T follicular helper cell (primary cell): ENCODE results near the gene TUBB4A.

ENCODE experiments used
- DNase-seq: peaks from one replicate; pipeline ENCODE4 v3.0.0-alpha.2; 2020; ENCODE audit warnings: low read depth

Gene TUBB4A

GRCh38 chr19:6470173-6470572, 31.9 kb downstream of the TUBB4A start:
- no peak for DNase-seq

- no peak for DNase-seq
These were observed 34.7 kb downstream of the TUBB4A start for GRCh38 chr19:6467384-6467783.

DNA sequence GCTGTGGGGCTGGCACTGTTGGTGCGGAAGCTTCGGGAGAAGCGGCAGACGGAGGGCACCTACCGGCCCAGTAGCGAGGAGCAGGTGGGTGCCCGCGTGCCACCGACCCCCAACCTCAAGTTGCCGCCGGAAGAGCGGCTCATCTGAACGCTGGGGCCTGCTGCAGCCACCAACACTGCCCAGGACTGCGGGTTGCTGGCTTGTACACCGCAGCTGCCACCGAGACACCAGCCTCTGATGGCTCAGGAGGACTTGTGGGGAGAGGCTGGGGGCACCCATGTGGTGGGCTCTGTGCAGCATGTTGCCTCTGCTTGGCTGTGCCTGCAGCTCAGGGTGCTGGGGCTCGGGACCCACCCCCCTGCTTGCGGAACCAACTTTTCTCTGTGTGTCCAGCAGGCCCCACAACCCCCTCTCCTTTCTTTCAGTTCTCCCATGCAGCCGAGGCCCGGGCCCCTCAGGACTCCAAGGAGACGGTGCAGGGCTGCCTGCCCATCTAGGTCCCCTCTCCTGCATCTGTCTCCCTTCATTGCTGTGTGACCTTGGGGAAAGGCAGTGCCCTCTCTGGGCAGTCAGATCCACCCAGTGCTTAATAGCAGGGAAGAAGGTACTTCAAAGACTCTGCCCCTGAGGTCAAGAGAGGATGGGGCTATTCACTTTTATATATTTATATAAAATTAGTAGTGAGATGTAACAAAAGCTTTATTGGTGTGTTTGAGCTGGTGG, 35.4 kb downstream of the TUBB4A start:
- no peak for DNase-seq

GRCh38 chr19:6465663-6466062, 36.4 kb downstream of the TUBB4A start:
- DNase-seq: no peak

- DNase-seq: no peak
These were observed 37.1 kb downstream of the TUBB4A start for GRCh38 chr19:6465006-6465405.

- peak; percentile 50 for DNase-seq
These were observed 37.8 kb downstream of the TUBB4A start, which contains the start of gene CRB3 for GRCh38 chr19:6464070-6464873. CRB3 (plus strand) TSS chr19:6464271; CDS start chr19:6464702, 431 bp downstream.

GRCh38 chr19:6460099-6460884, 41.8 kb downstream of the TUBB4A start:
- peak; percentile 95 for DNase-seq

DNA sequence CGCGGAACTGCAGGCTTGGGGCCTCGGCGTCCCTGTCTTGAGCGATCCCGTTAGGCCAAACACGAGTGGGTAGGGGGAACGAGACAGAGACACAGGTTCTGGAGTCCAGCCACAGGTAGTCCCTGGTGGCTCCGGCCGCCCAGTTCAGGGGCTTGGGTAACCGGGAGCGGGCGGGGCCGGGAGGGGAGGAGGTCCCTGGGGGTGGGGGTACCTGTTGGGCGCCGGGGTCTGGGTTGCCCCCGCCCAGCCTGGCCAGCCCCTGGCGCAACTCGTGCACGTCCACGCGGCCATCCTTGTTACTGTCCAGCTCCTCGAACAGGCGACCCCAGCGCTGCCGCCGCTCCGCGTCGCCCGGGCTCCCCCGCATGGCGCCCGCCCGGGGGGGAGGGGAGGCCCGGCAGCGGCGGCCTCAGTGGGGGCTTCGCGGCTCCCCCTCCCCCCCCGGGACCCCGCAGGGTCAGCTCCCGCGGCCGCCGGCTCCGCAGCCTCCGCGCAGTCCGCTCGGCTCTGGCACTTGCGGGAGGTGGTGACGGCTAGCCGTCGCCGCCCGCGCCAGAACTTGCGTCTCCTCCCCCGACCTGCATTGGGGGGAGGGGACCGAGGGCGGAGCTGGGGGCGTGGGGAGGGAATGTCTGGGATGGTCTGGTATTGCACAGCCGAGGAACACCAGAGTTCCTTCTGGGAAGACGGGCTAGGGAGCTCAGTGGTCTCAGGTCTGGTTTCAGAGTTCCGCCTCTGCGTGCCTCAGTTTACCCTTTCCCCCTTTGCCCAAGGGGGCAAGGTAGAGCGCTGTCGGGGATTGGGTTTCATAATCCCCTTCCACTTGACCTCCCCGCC, 42.6 kb downstream of the TUBB4A start, which contains the start of gene SLC25A23:
SLC25A23 (minus strand) TSS at position 531 of the 837 bp plus-strand sequence; CDS start at position 367, 164 bp downstream.
- DNase-seq: peak; percentile 44

DNA sequence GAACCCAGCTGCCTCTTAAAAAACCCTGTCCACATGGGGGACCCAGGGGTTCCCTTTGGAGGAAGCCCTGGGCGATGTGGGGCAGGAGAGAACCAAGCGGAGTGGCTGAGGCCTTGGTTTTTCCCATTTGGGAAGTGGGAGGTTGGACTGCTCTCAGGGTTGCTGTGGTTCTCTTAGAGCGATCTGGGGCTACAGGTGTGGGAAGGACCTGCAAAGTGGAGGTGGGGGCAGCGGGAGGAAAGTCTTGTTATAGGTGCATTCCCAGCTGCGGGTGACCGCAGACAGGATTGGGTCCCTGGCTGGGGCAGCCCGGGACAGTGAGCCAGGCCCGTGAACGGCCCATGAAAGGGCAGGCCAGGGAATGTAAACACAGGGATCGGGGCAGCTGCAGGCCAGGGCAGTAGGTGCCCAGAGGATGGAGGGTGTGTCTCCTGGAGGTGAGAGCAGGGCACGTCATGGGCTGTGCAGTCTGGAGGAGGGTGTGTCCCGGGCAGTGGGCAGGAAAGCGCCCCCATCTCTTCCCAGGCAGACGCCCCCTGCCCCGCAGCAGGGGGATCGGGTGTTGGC, 43.3 kb downstream of the TUBB4A start:
- DNase-seq: no peak

GRCh38 chr19:6457958-6458694, 44.0 kb downstream of the TUBB4A start:
- no peak for DNase-seq

DNA sequence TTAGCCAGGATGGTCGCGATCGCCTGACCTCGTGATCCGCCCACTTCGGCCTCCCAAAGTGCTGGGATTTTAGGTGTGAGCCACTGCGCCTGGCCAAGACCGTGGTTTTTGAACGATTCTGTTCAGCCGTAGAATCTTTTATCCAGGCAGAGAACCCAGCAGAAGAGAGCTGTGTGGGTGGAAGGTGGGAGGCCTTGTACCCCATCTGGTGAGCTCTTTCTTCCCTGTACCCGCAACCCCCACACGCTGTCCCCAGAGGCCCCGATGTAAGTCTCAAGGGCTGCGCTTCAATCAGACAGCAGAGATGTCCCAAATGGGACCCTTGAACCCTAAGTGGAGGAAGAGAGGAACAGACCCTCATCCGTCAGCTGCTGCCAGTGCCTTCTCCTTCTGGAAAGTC, 46.2 kb downstream of the TUBB4A start:
- DNase-seq: no peak

DNA sequence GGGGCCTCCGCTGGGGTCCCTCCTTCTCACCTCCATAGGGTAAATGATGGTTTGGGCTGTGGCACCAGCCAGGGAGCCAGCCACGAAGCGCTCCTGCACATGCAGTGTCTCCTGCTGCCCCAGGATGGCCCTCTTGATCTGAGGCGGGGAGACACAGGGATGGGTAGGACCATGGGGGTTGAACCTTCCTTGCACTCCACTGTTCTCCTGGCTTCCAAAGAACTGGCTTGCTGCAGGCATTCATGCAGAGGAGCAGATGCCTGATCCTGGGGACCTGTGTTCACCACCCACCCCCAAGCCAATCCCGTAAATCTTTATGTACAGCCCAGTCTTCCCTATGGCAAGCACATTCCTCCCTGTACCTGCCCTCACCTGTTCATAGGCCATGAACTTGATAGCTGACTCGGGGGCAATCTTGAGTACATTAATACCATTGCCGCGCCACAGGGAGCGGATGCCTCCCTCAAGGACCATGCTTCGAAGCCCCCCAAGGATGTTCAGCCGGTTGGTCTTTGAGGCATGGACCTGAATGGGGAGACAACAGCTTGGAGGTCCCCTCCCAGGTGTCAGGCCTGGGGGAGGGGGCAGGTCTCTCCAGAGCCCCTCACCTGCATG, 48.1 kb downstream of the TUBB4A start:
- DNase-seq: no peak

DNA sequence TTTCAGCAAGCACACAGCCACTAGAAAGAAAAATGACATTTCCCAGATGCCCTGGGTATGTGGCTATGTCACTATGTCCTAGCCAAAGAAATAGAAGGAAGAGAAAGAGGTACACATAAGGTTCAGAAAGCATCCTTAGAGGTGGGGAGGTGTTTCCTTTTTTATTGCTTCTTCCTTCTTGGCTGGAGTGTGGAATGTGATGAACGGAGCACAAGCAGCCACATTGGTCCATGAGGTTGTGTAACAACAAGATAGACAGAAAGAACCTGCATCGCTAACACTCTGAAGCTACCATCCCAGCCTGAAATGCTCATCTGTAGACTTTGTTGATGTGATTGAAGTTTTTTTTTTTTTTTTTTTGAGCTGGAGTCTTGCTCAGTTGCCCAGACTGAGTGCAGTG, 49.2 kb downstream of the TUBB4A start:
- no peak for DNase-seq

GRCh38 chr19:6452223-6452614, 49.9 kb downstream of the TUBB4A start:
- no peak for DNase-seq

DNA sequence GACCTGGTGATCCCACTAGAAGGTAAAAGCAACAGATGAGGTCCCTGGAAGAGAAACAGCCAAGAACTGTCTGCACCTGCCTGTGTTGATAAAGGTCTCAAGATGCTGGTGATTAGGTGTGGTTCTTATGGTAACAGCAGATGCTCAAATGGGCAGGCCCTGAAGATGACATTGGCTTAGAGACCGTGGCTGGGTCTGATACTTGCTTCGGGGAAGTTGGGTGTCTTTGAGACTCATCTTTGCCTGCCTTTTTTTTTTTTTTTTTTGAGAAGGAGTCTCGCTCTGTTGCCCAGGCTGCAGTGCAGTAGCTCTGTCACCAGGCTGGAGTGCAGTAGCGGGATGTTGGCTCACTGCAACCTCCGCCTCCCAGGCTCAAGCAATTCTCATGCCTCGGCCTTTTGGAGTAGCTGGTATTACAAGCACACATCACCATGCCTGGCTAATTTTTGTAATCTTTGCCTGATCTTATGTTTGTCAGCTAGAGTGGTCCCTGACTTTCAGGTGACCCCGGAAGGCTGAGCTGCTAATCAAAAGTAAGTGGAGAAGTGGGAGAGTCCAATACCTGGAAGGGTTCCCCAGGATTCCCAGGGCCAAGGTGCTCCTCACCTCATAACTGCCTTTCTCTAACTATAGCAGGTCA, 50.4 kb downstream of the TUBB4A start:
- DNase-seq: no peak

DNA sequence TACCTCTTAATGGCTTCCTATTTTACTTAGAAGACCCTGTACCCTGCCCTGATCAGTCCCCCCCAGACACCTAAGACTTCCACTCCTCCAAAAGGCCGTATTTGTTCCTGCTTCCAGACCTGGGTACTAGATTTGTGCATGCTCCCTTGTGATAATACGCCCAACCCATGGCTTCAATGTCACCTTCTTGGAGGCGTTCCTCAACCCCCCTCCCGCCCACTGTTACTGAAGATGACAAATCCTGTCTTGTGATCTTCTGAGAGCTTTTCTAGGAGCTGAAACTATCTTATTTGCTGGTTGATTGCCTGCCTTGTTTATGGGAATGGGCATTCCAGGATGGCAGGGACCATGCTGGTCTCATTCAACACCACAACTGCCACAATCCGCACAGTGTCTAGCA, 51.9 kb downstream of the TUBB4A start:
- DNase-seq: no peak

- no peak for DNase-seq
These were observed 54.1 kb downstream of the TUBB4A start for GRCh38 chr19:6448045-6448444.

DNA sequence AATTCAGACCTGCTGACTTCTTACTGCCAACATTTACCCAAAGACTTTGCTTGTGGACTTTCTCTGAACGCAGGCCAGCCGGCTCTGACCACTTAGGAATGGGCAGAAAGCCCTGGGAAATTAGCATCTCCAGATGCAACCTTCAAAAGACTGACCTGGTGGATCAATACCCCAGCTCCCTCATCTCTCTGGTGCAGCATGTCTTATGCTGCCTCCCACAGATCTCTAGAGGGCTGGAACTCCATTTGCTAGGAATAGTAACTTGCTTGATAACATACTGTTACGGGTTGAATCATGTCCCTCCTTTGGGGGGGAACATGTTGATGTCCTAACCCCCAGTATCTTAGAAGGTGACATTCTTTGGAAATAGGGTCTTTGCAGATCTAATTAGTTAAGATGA, 55.7 kb downstream of the TUBB4A start:
- no peak for DNase-seq
